Astrocyte (in vitro differentiated cells and primary cell): ENCODE results near the gene LAMA3.

Experiments used
- EZH2 ChIP-seq: IDR thresholded peaks from 2 replicates; pipeline ENCODE4 v1.6.1; 2012; ENCODE audit warnings: mild to moderate bottlenecking, low read length, inconsistent platforms; ENCODE audit not compliant: insufficient read depth
- TF ChIP-seq, protein P1 (sequence below): IDR thresholded peaks from 2 replicates; pipeline ENCODE4 v1.5.1; 2011; ENCODE audit warnings: low read depth, mild to moderate bottlenecking, inconsistent platforms, low read length, moderate library complexity; ENCODE audit not compliant: insufficient read depth

GRCh38 chr18:23701017-23701416 lies 11.8 kb downstream of the LAMA3 start:
- TF ChIP-seq, protein P1, sequence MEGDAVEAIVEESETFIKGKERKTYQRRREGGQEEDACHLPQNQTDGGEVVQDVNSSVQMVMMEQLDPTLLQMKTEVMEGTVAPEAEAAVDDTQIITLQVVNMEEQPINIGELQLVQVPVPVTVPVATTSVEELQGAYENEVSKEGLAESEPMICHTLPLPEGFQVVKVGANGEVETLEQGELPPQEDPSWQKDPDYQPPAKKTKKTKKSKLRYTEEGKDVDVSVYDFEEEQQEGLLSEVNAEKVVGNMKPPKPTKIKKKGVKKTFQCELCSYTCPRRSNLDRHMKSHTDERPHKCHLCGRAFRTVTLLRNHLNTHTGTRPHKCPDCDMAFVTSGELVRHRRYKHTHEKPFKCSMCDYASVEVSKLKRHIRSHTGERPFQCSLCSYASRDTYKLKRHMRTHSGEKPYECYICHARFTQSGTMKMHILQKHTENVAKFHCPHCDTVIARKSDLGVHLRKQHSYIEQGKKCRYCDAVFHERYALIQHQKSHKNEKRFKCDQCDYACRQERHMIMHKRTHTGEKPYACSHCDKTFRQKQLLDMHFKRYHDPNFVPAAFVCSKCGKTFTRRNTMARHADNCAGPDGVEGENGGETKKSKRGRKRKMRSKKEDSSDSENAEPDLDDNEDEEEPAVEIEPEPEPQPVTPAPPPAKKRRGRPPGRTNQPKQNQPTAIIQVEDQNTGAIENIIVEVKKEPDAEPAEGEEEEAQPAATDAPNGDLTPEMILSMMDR: no peak
- no peak for TF ChIP-seq EZH2
